Heart left ventricle (tissue), 13 donors: ENCODE data around the gene MAN1C1.

Source experiments
- POLR2A ChIP-seq, 2 donors: fragments of 450-650 bp; IDR thresholded peaks; one replicate each; pipeline ENCODE4 v1.6.1; 2017; ENCODE audit warnings: antibody characterized with exemption in 2 of 2, mild to moderate bottlenecking in 2 of 2, moderate library complexity in 2 of 2
- TF ChIP-seq, protein P1 (sequence below), 12 donors: fragments of 200-600 bp; sonication (generic) in 4 of 12; IDR thresholded peaks; one replicate each; pipeline versions ENCODE4 v1.5.0 to v1.8.0; 2018 to 2022; ENCODE audit warnings: antibody characterized with exemption in 12 of 12, mild to moderate bottlenecking in 5 of 12
- donor health status: ischemic (EF 13 %, LVEDD 7.1; RV severe dilation, severe dysfunction).
- donor health status: DM: no; HTN: yes; CAD: no.
- donor health status: DM: no; HTN: no; CAD: no.
- donor health status: ischemic (EF 25% LVEDD 6.9; RV normal size, moderate dysfunction).
- donor health status: ischemic (EF 25% LVEDD 5.7; RV mildly dilated, moderate dysfunction).
- donor health status: ischemic (EF 35%, LVEDD 5.7; RV mildly dilated, moderate dysfunction).
- donor health status: nonischemic (EF 11% LVEDD 7.7; RV severe dilation, severe dysfunction).
- donor health status: DM: yes; HTN: yes; CAD: no.
- donor health status: PGD.
- donor health status: ischemic (EF 29% LVEDD 5.4; RV normal size, mild dysfunction).
- donor health status: nonischemic (EF 23%, LVEDD 6.1; RV moderate dilation, normal function).

- TF ChIP-seq, protein P1, sequence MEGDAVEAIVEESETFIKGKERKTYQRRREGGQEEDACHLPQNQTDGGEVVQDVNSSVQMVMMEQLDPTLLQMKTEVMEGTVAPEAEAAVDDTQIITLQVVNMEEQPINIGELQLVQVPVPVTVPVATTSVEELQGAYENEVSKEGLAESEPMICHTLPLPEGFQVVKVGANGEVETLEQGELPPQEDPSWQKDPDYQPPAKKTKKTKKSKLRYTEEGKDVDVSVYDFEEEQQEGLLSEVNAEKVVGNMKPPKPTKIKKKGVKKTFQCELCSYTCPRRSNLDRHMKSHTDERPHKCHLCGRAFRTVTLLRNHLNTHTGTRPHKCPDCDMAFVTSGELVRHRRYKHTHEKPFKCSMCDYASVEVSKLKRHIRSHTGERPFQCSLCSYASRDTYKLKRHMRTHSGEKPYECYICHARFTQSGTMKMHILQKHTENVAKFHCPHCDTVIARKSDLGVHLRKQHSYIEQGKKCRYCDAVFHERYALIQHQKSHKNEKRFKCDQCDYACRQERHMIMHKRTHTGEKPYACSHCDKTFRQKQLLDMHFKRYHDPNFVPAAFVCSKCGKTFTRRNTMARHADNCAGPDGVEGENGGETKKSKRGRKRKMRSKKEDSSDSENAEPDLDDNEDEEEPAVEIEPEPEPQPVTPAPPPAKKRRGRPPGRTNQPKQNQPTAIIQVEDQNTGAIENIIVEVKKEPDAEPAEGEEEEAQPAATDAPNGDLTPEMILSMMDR (IDR thresholded peaks at IDR 0.05) = no peak
- TF ChIP-seq POLR2A (IDR thresholded peaks at IDR 0.05) = no peak
Observed at GRCh38 chr1:25698252-25698651, 81.7 kb downstream of the MAN1C1 start.
